A549 (cell line): ENCODE results near the gene ZC3H13.

Experiments
- EP300 ChIP-seq, 2 experiments: fragments of >200 bp; sonication (Bioruptor Twin); formaldehyde crosslinking; IDR thresholded peaks; 2 replicates in 1 of 2; 3 replicates in 1 of 2; pipeline ENCODE4 v1.6.1; 2016 to 2017
- HEYL ChIP-seq: fragments of 250-450 bp; sonication (Bioruptor Pico); IDR thresholded peaks from 2 replicates; pipeline ENCODE4 v1.8.0; 2021; ENCODE audit warnings: mild to moderate bottlenecking, moderate library complexity
- NFE2L2 ChIP-seq: fragments of 150-350 bp; conservative IDR thresholded peaks from 2 replicates; pipeline ENCODE4 v1.6.1; 2014; ENCODE audit warnings: low read length
- NR3C1 ChIP-seq: fragments of >200 bp; sonication (Bioruptor Twin); formaldehyde crosslinking; IDR thresholded peaks from 3 replicates; pipeline ENCODE4 v1.6.1; 2017

GRCh38 chr13:46085737-46086136 lies 33.2 kb upstream of the ZC3H13 start:
- no peak for TF ChIP-seq NFE2L2
- TF ChIP-seq NR3C1, result no peak
- TF ChIP-seq EP300 (IDR thresholded peaks at IDR 0.05), result no peak
- TF ChIP-seq HEYL (CRISPR knock-in tag), result no peak
